Coronary artery (tissue), 2 donors: ENCODE measurements around the gene RIT2.

Experiments
- DNase-seq: peaks from one replicate; pipeline ENCODE4 v3.0.0-alpha.2; 2017; ENCODE audit warnings: low spot score
- H3K27ac ChIP-seq, 2 donors: fragments of 200-600 bp; sonication (generic); one replicate each; pipeline ENCODE4 v1.5.1; 2016 to 2019
- H3K4me3 ChIP-seq: fragments of 200-600 bp; sonication (generic); 2 replicates; pipeline ENCODE4 v1.5.1; 2016; ENCODE audit warnings: mild to moderate bottlenecking, moderate library complexity
- TF ChIP-seq, protein P1 (sequence below): fragments of 200-600 bp; sonication (generic); IDR thresholded peaks from one replicate; pipeline ENCODE4 v1.5.1; 2019; ENCODE audit warnings: antibody characterized with exemption

RIT2 gene

DNA sequence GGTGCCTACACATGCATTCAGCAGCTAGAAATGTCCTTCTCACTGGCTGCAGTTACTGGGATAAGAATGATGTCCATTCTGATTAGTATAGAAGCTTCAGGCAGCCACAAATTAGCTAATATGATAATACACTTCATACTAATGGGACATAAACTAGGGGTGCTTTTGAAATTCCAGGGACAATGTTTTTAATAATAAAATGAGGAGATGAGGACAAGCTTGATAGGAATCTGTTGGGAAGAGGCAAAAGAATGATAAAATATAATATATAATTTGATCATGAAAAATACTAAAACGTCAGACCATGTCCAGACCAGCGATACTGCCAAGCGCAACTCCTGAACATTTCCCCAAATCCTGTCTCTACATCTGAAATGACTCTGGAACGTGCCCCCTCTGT lies 157.1 kb downstream of the RIT2 start:
- DNase-seq: no peak
- TF ChIP-seq, protein P1, sequence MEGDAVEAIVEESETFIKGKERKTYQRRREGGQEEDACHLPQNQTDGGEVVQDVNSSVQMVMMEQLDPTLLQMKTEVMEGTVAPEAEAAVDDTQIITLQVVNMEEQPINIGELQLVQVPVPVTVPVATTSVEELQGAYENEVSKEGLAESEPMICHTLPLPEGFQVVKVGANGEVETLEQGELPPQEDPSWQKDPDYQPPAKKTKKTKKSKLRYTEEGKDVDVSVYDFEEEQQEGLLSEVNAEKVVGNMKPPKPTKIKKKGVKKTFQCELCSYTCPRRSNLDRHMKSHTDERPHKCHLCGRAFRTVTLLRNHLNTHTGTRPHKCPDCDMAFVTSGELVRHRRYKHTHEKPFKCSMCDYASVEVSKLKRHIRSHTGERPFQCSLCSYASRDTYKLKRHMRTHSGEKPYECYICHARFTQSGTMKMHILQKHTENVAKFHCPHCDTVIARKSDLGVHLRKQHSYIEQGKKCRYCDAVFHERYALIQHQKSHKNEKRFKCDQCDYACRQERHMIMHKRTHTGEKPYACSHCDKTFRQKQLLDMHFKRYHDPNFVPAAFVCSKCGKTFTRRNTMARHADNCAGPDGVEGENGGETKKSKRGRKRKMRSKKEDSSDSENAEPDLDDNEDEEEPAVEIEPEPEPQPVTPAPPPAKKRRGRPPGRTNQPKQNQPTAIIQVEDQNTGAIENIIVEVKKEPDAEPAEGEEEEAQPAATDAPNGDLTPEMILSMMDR: no peak
- Histone ChIP-seq H3K4me3 (no peak overlapping the region), H3K27ac (no peak overlapping the region)

DNA sequence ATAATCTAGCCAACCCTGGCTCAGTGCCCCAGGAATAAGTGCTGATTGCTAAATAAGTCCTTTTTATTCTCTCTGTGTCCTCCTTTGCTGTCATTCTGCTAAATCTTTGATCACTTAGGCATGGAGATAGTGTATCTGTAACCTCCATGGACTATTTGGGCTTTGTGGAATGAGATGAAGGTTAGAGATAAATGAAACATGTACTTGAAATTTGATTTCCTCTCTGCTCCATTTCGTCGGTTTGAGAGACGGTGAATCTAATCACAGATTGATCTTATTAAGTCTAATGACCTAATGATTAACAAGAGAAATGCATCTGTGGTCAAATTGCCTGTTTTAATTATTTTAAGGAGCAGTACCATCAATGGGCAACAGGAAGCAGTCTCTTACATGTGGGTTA lies 159.2 kb downstream of the RIT2 start:
- no peak overlapping the region for H3K27ac ChIP-seq
- no peak overlapping the region for H3K4me3 ChIP-seq
- TF ChIP-seq, protein P1: no peak
- no peak for DNase-seq

DNA sequence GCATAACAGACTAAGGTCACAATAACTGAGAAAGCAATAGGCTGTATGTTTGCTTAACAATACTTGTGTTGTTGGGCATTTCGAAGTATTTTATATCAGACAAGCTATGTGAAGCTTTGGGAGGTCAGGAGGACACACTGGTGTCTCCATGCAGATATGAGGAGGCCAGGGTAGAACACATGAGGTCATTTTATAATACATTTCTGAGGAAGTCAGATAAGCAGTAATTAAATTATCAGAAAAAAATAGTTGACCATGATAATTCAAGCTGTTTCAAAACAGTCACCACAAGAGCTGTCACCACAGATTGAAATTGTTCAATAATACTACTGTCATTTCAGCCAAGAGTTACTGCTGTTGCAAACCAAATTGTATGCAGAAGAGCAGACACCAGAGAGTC lies 160.6 kb downstream of the RIT2 start:
- TF ChIP-seq, protein P1: no peak
- DNase-seq: no peak
- H3K27ac ChIP-seq: no peak overlapping the region
- no peak overlapping the region for H3K4me3 ChIP-seq

DNA sequence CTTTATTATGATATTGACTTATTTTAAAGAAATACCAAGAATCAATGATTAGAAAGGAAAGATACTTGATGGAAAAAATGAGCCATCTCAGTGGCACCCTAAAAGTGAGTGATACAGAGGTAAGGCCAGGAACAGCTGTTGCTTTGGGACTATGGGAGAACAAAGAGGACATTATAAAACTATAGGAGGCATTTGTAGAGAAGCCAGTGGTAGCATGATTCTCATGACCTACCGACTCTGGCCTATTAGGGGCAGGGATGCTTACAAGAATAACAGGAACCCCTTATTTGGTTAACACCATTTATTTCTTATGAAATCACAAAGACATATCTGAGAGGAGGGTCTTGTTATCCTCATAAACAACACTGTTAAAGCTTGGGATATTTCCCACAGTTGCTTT lies 162.2 kb downstream of the RIT2 start:
- TF ChIP-seq, protein P1: no peak
- no peak for DNase-seq
- H3K27ac ChIP-seq: no peak overlapping the region
- no peak overlapping the region for H3K4me3 ChIP-seq

DNA sequence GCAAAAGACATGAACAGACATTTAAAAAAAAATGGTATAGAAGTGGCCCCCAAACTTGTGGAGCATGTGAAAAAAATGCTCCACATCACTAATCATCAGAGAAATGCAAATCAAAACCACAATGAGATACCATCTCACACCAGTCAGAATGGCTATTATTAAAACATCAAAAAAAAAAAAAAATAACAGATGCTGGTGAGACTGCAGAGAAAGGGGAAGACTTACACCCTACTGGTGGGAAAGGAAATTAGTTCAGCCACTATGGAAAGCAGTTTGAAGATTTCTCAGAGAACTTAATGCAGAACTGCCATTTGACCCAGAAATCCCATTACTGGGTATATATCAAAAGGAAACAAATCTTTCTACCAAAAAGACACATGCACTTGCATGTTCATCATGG lies 164.8 kb downstream of the RIT2 start:
- TF ChIP-seq, protein P1: no peak
- no peak overlapping the region for H3K27ac ChIP-seq
- DNase-seq: no peak
- no peak overlapping the region for H3K4me3 ChIP-seq

DNA sequence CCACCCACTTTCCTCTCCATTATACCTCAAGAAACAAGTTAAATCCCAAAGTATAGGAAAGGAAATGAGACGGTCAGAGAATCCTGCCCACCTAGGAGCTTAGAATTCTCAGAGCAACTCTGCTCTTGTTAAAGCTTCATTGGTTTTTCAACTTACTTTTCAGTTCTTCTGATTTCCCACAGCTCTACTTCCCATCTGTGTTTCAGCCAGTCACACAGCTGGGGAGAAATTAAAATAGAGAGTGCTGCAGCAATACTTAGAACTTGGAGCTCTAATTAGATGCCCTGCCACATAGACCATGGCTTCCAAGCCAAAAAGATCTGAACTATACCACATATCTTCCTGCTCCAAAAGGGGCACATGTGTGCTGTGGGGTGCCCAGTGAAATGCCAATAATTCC lies 166.7 kb downstream of the RIT2 start:
- DNase-seq: no peak
- TF ChIP-seq, protein P1: no peak
- H3K27ac ChIP-seq: no peak overlapping the region
- H3K4me3 ChIP-seq: no peak overlapping the region

DNA sequence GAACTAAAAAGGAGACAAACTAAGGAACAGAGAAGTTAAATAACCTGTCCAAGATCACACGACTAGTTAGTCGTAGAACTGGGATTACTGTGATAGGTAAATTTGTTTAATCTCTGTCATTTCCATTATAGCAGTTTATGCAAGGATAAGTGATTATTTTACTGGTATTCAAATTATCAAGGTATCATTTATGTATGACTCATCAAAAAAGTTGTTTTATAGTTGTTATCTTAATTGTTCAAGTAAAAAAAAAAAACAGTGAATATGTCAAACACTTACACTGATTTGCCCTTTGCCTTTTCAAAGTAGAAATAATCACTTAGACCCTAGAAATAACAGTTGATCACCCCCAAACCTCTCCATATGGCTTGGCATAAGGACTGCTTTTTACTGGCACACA lies 173.6 kb downstream of the RIT2 start:
- TF ChIP-seq, protein P1: no peak
- Histone ChIP-seq H3K4me3 (no peak overlapping the region), H3K27ac (no peak overlapping the region)
- DNase-seq: no peak
